ENCODE results near the gene NGFR.

Gene NGFR, protein sequence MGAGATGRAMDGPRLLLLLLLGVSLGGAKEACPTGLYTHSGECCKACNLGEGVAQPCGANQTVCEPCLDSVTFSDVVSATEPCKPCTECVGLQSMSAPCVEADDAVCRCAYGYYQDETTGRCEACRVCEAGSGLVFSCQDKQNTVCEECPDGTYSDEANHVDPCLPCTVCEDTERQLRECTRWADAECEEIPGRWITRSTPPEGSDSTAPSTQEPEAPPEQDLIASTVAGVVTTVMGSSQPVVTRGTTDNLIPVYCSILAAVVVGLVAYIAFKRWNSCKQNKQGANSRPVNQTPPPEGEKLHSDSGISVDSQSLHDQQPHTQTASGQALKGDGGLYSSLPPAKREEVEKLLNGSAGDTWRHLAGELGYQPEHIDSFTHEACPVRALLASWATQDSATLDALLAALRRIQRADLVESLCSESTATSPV

DNA sequence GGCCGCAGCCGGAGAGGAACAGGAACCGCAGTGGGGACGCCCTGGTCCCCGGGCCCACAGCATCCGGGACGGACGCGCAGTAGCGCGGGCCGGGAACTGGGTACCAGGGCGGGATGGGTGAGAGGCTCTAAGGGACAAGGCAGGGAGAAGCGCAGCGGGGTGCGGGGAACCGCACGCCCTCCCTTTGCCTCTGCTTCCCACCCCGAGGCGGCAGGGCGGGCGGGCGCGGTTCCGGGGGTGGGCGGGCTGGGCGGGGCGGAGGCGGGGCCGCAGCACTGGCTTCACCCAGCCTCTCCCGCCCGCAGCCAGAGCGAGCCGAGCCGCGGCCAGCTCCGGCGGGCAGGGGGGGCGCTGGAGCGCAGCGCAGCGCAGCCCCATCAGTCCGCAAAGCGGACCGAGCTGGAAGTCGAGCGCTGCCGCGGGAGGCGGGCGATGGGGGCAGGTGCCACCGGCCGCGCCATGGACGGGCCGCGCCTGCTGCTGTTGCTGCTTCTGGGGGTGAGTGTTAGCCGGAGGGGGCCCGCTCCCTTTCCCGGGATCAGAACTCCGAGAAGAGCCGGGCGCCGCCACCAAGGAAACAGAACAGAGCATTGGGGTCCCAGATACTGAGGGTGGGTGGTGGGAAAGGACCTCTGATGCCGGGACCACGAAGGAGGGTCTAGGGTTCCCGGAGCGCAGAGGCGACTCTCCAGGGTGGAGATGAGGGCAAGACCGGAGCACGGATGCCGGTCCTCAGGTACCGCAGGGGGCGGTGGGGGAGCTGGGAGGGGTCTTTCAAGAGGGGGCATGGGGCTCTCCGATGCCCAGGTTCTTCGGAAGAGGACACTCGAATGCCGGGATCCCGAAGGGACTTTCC lies at the start of gene NGFR:
Gene NGFR (plus strand): TSS at position 308 of the 856 bp plus-strand sequence. CDS start 125 bp downstream, at position 433.
- DNase-seq (ENCODE audit: low read depth in 2 of 2) = peak; percentile 28 to 34

DNA sequence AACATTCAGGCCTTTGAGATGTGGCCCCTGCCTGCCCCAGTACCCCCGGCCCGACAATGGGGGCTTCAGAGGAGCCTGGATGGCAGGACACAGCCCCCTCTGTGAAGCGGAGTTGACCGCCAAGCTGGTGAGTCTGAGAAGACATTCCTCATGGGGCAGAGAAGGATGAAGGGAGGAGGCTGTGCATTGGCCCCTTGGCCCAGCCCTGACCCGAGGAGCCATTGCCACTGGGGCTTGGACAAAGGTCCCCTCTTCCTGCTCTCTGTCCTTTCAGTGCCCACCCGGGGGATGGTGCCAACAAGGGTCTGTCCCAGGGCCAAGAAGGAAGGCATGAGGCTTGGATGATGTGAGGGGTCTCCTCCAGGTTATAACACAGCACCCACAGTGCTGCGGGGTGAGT lies 49.5 kb upstream of the NGFR start:
- DNase-seq (ENCODE audit: low read depth in 2 of 2) = no peak

DNA sequence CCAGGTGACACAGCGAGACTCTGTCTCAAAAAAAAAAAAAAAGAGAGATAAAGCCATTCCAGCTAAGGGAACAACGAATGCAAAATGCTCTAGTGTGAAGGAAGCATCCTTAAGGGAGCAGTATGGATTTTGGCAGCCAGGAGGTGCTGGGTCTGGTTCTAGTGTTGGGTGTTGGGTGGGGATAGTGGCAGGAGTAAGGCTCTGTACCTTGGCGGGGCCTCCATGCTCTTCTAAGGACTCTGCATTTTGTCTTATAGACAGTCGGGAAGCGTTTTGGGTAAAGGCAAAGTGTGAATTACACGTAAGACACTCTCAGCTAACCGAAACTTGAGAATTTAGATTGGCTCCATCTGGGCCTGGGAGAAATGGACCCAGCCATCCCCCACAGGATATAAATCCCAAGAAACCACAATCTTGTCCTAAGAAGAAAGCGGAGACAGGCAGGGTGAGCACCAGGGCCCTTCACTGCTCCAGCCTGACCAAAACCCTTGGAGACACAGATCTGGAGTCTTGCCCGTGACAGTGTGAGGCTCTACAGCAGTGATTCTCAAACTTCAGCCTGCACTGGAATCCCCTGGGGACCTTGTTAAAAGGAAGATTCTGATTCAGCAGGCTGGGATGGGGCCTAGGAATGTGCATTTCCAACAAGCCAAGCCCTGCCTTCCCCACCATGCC lies 47.3 kb upstream of the NGFR start:
- DNase-seq (ENCODE audit: low read depth in 2 of 2) = no peak

DNA sequence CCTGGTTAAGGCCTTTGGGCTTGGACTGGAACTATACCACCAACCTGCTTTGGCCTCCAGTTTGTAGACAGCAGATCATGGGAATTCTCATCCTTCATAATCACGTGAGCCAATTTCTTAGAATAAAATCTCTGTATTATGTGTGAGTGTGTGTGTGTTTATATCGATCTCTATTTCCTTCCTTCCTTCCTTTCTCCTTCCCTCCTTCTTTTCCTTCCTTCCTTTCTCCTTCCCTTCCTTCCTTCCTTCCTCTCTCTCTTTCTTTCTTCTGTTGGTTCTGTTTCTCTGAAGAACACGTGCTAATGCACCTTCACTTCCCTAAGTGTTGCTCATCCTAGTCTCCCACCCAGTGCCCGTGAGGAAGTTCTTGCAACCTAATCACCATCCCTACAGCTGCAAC lies 44.9 kb upstream of the NGFR start:
- DNase-seq (ENCODE audit: low read depth in 2 of 2) = no peak

DNA sequence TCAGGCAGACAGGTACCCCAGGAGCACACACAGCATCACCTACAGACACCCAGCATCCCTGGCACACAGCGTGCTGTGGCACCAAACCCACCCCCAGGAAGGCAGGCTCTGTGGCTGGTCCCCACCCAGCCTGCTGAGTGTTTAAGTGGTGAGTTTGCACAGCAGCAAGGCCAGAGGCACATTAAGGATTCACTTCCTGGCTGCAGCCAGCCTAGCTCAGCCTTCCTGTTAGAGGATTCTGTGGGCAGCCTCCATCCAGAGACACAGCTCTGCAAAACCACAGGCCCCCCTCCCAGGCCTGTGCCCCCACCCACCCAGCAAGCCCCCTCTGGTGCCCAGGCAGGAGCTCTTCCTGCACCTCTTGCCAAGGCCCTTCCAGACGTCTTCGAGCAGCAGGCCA lies 44.4 kb upstream of the NGFR start:
- DNase-seq (ENCODE audit: low read depth in 2 of 2) = no peak

DNA sequence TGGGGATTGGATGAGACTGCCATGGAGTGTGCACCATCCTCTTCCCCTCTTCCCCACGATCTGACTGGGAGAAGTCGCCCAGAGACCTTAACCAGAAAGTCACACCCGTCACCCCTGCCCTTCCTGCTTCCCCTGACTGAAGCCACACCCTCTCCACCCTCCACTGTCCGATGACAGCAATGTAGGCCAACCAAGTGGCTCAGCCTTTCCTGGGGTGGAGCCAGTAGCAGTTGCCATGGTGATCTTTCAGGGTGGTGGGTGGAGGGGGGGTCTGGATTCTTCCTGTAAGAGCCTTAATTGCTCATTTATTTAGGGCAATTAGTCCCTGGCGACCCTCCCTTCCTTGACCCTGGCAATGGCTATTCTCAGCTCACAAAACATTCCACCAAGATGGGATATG lies 42.9 kb upstream of the NGFR start:
- DNase-seq (ENCODE audit: low read depth in 2 of 2) = no peak

DNA sequence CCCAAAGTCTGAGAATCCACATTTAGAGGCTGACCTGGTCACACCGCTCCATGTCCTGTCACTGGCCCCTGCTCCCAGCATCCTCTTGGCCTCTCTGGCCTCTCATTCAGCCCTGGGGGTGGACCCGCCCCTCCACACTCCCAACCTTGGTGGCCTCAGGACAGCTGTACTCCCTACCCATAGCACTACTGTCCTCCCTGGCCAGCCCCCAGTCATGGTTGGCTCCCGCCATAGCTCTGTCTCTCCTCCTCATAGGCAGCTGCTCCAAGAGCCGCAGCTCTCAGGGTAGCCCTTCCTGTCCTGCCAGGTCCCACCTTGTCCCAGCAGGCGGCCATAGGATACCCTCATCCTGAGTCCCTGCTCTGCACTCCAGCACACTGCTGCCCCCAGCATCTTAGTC lies 42.4 kb upstream of the NGFR start:
- DNase-seq (ENCODE audit: low read depth in 2 of 2) = no peak

DNA sequence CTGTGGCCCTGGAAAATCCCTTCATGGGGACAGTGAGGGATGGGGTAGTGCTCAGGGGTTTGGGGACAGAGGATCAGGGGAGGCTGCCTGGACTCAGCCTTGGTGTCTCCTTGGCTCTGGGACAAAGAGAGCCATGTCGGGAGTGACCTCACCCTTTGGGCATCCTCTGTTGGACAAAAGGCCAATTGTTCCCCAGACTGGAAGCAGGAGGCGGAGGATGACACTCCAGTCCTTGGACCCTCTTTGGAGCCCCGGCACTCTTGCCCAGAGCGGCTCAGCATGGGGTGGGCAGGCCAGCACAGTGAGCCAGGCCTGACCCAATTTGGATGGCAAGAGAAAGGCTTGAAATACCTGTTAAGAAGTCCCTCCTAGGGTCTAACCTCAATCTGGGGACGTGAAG lies 41.0 kb upstream of the NGFR start:
- no peak for DNase-seq (ENCODE audit: low read depth in 2 of 2)

DNA sequence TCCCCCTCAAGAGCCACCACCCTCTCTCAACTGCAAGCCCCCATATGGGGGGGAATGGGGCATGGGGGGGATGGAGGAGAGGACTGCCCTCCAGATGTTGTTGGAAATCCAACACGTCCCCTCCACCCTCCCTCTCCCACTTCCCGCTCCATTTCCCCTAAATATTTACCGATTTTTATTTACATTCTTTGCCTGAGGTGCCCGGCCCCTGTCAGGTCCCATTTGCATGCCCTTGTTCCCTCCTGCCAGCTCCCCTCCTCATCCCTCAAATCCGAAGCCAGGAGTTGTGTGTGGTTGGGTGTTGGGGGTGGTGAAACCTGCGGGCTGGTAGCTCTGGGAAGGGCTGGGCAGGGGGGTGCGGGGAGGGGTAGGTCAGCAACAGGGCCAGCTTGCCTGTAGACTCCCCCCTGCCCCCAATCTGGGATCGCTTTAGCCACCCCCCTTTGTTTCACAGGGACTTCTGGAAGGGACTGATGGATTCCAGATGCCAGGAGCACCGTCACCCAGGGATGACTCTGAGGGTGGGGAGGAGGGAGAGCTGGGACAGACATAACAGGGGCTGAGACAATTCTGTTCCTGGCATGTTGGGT lies 39.7 kb upstream of the NGFR start:
- no peak for DNase-seq (ENCODE audit: low read depth in 2 of 2)

DNA sequence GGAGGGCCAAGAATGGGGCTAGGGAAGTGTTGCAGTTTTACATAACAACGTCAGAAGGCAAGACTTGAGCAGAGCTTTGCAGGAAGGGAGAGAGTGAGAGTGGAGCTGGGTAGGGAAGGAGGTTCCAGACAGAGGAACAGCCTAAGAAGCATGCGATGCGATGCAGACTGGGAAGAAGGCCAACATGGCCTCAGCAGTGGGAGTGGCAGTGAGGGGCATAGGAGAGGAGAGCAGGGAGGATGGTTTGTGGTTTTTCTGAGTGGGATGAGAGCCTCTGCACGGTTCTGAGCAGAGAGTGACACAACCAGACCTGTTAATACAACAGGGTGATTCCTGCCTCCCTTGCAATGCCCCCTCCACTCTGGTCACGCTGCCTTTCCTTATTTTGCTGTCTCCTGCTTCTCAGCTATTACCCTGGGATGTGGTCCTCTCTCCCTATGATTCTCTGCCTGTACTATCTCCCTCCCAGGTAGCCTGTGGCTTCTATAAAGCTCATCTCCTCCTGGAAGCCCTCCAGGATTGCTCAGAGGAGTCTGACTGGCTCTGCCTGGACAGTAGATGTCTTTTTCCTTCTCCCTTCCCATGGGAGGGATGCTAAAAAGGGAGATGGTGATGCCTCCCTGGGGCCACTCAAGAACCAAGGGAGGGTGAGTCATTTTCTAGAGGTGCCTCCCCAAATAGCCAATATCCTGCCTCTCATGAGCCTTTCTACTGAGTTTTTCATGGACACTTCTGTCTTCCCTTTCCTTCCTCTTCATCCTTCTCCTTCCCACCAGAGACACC lies 38.7 kb upstream of the NGFR start:
- no peak for DNase-seq (ENCODE audit: low read depth in 2 of 2)

DNA sequence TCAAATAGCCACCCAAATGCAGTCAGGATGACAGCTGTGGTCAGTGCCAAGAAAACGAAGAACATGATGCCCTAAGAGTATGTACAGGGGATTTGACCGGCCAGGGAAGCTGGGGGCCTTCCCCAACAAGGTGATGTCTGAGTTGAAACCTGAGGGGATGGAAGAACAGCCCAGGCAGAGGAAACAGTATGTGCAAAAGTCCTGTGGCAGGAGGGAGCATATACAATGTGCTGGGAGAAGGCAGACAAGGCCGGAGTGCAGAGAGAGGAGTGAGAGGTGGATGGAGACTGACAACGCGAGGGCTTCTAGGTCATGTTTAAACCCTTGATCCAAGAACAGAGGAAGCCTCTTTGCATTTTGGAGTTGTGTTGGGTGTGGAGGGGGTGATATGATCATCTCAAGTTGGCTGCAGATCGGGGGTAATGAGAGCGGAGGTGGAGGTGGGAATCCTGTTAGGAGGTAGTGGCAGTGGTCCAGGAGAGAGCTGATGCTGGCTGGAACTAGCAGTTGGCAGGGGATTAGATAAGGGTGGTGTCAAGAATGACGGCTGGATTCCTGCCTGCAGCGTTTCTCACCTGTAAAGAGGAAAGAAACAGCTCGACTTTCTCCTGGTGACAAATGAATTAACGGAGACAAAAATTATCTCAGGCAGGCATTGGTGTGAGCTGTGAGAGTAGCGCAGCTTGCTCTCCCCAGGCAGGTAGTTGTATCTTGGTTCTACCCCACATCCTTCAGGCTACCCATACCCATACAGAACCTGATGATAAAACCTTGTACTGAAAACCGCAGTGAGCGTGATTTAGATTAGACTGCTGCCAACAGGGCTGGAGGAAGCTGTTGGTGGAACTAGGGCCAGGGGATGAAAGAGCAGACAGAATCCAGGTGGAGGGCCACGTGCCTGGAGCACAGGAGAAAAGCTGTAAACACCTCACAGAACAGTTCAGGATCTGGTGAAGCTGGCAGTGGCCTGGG lies 37.2 kb upstream of the NGFR start:
- DNase-seq (ENCODE audit: low read depth in 2 of 2) = no peak

DNA sequence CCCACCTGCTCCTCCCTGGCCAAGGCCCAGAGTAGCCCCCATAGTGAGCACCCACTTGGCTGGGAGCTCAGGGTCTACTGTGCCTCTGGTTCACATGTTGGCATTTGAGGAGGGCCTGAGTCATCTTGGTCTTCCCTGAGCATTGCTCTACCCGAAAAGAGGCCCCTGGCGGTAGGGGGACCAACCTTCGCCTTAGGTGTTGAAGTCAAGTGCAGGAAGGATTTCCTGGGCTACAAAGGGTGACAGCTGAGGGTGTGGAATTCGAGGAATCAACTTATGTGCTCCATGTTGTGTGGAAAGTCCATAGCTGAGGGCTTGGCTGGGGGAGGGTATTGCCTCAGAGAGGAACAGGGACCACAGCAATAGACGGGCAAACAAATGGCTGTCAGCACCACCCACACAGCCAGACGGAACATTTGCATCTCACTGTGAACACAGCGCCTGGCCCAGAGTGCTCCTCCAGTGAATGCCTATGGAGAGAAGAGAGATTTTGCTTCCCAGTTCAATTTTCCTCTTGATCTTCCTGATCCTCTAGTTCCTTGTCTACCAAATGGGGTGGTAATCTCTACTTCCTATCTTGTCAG lies 35.6 kb upstream of the NGFR start:
- no peak for DNase-seq (ENCODE audit: low read depth in 2 of 2)

DNA sequence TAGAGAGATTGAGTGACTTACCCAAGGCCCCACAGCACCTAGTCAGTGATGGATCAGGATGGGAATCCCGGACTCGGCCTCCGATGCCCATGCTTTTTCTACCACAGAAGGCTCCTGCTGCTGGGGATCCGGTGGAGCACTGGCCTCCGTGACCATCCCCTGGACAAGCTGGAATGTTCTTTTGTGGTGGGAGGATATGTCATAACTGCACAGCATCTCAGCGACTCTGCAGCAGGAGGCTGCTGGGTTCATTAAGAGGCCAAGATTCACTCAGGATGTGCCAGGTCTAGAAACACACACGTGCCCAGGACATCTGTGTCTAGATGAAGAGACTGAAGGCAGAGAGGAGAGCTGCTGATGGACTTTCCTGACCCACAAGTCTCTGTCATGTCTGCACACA lies 34.7 kb upstream of the NGFR start:
- DNase-seq (ENCODE audit: low read depth in 2 of 2) = no peak

DNA sequence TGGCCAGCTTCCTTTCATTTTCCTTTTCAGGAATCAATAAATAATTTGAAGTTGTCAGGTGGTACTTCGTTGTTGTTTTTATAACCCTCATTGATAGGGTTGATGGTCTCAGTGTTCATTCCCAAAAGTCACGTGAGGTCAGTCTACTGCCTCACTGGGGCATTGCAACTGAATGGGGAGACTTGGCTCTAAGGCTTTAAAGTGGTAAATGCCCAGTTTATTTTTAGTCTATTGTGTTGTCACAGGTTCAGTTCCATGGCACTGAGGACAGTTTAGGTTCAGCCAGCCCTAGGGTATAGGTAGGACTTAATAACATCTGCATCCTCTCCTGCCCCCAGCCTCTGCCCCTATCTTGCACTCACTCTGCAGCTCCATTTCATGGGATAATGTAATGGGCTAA lies 33.5 kb upstream of the NGFR start:
- no peak for DNase-seq (ENCODE audit: low read depth in 2 of 2)

DNA sequence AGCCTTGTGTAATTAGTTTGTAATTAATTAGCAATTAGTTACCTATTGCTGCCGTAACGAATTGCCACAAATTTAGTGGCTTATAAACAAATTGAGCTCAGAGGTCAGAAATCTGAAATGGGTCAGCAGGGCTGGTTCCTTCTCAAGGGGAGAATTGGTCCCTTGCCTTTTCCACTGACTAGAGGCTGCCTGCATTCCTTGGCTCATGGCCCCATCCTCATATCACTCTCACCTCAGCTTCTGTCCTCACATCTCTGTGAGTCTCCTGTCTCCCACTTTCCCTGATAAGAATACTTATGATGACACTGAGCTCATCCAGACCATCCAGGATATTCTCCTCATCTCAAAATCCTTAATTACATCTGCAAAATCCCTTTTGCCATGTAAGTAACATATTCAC lies 31.0 kb upstream of the NGFR start:
- no peak for DNase-seq (ENCODE audit: low read depth in 2 of 2)

DNA sequence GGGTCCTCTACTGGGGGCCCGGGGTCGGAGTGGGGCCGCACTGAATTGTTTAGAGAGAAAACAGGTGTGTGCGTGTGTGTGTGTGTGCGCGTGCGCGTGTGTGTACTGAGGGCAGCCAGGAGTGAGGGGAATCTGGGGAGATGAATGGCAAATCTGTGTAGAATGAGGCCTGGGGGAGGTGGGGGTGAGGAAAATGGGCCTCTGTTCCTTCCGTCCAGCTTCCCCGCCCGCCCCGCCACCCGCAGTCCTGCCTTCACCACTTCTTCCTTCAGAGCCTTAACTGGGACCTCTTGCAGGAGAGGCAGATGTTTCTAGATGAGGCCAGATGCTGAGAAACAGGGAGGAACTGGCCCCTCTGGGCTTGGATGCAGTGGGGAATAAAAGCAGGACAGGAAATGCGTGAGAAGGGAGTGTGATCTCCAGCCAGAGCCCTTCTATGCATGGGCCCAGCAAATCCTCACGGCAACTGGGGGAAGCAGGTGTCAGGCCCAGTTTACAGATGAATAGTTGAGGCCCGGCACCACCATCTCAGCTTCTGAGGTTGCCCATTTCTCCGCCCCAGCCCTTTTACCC lies 29.7 kb upstream of the NGFR start:
- no peak for DNase-seq (ENCODE audit: low read depth in 2 of 2)

DNA sequence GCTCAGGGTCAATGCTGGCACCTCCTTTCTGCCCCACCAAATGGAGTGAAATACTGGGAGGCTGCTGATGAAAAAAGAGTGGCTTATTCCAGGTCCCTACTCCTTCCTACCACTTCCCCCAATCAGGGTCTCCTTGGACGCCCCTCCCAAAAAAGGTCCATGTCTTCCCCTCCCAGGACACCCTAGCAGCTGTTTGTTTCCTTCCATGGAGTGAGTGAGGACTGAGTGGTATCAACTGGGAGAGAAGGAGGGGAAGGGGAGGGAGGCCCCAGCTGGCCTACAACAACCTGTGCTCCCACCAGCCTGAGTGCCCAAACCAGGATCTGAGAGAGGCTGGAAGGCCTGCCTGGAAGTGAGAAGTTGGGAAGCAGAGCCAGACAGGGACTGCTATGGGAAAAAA lies 28.7 kb upstream of the NGFR start:
- DNase-seq (ENCODE audit: low read depth in 2 of 2) = no peak

DNA sequence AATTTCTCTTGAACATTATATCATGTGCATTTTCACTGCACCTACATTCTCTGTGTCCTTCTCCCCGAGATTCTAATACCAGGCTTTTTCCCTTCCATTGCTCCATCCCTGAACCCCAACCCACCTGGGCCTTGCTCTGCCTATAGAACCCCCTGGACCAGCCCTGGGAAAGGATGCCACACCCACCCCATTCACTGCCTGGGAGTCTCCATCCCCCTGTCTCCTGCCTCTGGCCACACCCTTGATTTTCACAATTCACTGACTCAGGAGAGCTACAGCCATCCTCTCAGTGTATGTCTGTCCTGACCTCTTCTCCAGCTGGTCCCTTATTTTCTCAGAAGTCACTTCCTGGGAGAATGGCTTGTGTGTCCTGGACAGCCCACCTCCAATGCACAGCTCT lies 27.9 kb upstream of the NGFR start:
- DNase-seq (ENCODE audit: low read depth in 2 of 2) = no peak

DNA sequence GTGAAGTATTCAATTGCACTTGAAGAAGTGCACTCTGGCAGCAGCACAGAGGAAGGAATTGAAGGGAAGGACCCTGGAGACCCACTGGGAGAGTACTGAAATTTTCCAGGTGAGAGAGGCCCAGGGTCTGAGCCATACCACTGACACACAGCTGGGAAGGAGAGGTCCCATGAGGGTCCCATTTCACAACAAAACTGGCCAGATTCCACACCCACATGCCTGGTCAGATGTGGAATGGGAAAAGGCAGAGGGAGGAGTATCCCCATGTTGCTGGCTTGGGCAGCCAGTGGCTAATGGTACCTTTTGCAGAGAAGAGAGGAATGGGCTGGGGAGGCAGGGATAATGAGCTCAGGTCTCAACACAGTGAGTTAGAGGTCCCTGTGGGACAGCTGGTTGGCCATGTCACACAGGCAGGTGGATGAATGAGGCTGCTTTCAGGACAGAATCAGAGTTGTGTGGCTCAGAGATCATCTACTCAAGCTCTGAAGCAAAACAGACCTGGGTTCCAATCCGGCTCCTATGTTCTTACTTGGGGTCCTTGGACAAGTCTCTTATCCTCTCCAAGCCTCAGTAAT lies 26.2 kb upstream of the NGFR start:
- no peak for DNase-seq (ENCODE audit: low read depth in 2 of 2)
